ENCODE measurements around the gene STPG4.

The STPG4 gene

DNA sequence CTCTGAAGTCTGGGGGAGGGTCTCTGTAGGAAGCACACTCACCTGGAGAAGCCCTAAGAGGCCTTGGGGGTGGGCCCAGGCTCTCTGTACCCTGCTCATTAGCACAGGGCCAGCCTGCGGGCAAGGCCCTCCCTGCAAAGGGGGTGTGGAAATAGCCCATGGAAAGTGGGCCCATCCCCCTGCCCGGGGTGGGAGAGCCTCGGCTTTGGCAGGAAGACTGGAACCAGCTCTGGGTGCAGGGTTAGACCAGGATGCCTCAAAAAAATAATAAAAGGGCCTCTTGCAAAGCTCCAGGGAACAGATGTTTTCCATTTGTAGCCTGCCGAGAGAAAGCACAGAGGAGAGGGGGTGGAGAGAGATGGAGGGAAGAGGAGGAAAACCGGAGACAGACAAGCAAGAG is 98.7 kb downstream of the STPG4 start:
- H3K9ac ChIP-seq (ENCODE audit: low read length) = no peak overlapping the region
- no peaks in the 10 kb centered on the region for H3F3A ChIP-seq (ENCODE audit: insufficient read depth, low read length)
- no peaks in the 10 kb centered on the region for H3K79me2 ChIP-seq (ENCODE audit: low read length)
- H3K36me3 ChIP-seq (replicated peaks; ENCODE audit: insufficient read depth, low read length) = peaks cover 6% of the 10 kb centered on the region; the same call in 1 of the 2 replicates
- H3K9me3 ChIP-seq (replicated peaks; ENCODE audit: insufficient read depth, low read length) = no peaks in the 10 kb centered on the region
- no peak overlapping the region for H3K27ac ChIP-seq (ENCODE audit: low read length)
- H3K9me2 ChIP-seq (replicated peaks; ENCODE audit: insufficient read depth, low read length) = no peaks in the 10 kb centered on the region
- no peak overlapping the region for H3K4me2 ChIP-seq (ENCODE audit: low read depth, low read length)
- no peak for DNase-seq
- no peak for TF ChIP-seq EZH2phosphoT487 (IDR thresholded peaks at IDR 0.05; ENCODE audit: low read length)
- TF ChIP-seq EZH2 (optimal IDR thresholded peaks at IDR 0.05; ENCODE audit: low read depth, low read length) = no peak
- TF ChIP-seq, protein P1, sequence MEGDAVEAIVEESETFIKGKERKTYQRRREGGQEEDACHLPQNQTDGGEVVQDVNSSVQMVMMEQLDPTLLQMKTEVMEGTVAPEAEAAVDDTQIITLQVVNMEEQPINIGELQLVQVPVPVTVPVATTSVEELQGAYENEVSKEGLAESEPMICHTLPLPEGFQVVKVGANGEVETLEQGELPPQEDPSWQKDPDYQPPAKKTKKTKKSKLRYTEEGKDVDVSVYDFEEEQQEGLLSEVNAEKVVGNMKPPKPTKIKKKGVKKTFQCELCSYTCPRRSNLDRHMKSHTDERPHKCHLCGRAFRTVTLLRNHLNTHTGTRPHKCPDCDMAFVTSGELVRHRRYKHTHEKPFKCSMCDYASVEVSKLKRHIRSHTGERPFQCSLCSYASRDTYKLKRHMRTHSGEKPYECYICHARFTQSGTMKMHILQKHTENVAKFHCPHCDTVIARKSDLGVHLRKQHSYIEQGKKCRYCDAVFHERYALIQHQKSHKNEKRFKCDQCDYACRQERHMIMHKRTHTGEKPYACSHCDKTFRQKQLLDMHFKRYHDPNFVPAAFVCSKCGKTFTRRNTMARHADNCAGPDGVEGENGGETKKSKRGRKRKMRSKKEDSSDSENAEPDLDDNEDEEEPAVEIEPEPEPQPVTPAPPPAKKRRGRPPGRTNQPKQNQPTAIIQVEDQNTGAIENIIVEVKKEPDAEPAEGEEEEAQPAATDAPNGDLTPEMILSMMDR (IDR thresholded peaks at IDR 0.05; ENCODE audit: low read length) = no peak
- no peaks in the 10 kb centered on the region for H3K27me3 ChIP-seq (replicated peaks; ENCODE audit: insufficient read depth, low read length)
- H3K4me1 ChIP-seq (ENCODE audit: low read length) = no peaks in the 10 kb centered on the region
- H4K20me1 ChIP-seq (ENCODE audit: insufficient read depth, low read length) = no peaks in the 10 kb centered on the region
- H2AFZ ChIP-seq (ENCODE audit: low read length) = no peak overlapping the region
- H3K4me3 ChIP-seq (ENCODE audit: low read length) = no peak overlapping the region

DNA sequence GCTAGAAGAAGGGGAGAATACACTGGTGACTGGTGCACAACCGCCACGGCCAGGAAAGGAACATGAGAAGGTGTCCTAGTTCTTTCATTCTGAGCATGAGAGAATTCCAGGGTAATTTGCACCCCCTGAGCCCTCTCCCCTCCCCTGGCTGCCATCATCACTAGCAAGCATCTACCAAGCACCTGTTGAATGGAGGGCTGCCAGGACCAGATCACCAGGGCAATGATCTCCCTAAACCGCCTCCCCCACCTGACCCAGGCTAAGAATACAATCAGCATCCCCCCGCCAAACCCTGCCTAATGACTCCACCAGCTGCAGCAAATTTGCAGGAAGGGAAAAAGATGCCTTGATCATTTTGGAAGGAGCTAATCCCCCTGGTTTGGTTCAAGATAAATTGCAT is 100.2 kb downstream of the STPG4 start:
- no peak for DNase-seq
- no peak overlapping the region for H3K4me3 ChIP-seq (ENCODE audit: low read length)
- H3K9ac ChIP-seq (ENCODE audit: low read length) = no peak overlapping the region
- H4K20me1 ChIP-seq (ENCODE audit: insufficient read depth, low read length) = no peaks in the 10 kb centered on the region
- no peaks in the 10 kb centered on the region for H3K4me1 ChIP-seq (ENCODE audit: low read length)
- H3K4me2 ChIP-seq (ENCODE audit: low read depth, low read length) = no peak overlapping the region
- no peaks in the 10 kb centered on the region for H3K79me2 ChIP-seq (ENCODE audit: low read length)
- H3K9me3 ChIP-seq (replicated peaks; ENCODE audit: insufficient read depth, low read length) = no peaks in the 10 kb centered on the region
- no peaks in the 10 kb centered on the region for H3K9me2 ChIP-seq (replicated peaks; ENCODE audit: insufficient read depth, low read length)
- H3K27ac ChIP-seq (ENCODE audit: low read length) = no peak overlapping the region
- TF ChIP-seq EZH2phosphoT487 (IDR thresholded peaks at IDR 0.05; ENCODE audit: low read length) = no peak
- TF ChIP-seq, protein P1 (IDR thresholded peaks at IDR 0.05; ENCODE audit: low read length) = no peak
- TF ChIP-seq EZH2 (optimal IDR thresholded peaks at IDR 0.05; ENCODE audit: low read depth, low read length) = no peak
- H3K27me3 ChIP-seq (replicated peaks; ENCODE audit: insufficient read depth, low read length) = no peaks in the 10 kb centered on the region
- H2AFZ ChIP-seq (ENCODE audit: low read length) = no peak overlapping the region
- H3K36me3 ChIP-seq (replicated peaks; ENCODE audit: insufficient read depth, low read length) = peaks cover 4% of the 10 kb centered on the region; the same call in 1 of the 2 replicates
- no peaks in the 10 kb centered on the region for H3F3A ChIP-seq (ENCODE audit: insufficient read depth, low read length)

DNA sequence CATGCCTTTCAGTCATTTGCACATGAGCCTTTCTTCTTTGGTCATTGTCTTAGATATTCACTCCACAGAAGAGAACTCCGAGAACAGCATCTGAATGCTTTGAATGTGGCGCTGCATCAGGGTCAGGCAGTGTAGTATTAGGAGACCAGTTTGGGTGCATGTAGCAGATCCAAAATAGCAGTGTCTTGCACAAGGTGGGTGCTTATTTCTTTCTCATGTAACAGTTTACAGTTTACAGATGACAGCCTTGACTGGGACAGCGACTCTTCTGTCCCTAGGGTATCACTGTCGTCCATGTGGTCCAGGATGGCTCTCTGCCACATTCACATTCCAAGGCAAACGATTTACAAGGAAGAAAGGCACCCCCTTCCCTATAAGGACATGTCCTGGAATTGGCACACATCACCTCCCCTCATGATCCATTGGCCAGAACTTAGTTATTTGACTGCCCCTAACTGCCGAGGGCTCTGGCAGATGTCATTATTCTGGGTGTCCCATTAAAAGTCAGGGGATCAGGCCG is 101.0 kb downstream of the STPG4 start:
- no peak overlapping the region for H3K9ac ChIP-seq (ENCODE audit: low read length)
- no peaks in the 10 kb centered on the region for H3K79me2 ChIP-seq (ENCODE audit: low read length)
- peaks cover 7% of the 10 kb centered on the region; the same call in 1 of the 2 replicates for H3K36me3 ChIP-seq (replicated peaks; ENCODE audit: insufficient read depth, low read length)
- H3K27me3 ChIP-seq (replicated peaks; ENCODE audit: insufficient read depth, low read length) = no peaks in the 10 kb centered on the region
- no peaks in the 10 kb centered on the region for H3K9me3 ChIP-seq (replicated peaks; ENCODE audit: insufficient read depth, low read length)
- TF ChIP-seq, protein P1 (IDR thresholded peaks at IDR 0.05; ENCODE audit: low read length) = no peak
- no peak for TF ChIP-seq EZH2phosphoT487 (IDR thresholded peaks at IDR 0.05; ENCODE audit: low read length)
- no peaks in the 10 kb centered on the region for H3F3A ChIP-seq (ENCODE audit: insufficient read depth, low read length)
- DNase-seq = no peak
- no peak overlapping the region for H3K27ac ChIP-seq (ENCODE audit: low read length)
- H3K9me2 ChIP-seq (replicated peaks; ENCODE audit: insufficient read depth, low read length) = no peaks in the 10 kb centered on the region
- H3K4me2 ChIP-seq (ENCODE audit: low read depth, low read length) = no peak overlapping the region
- H4K20me1 ChIP-seq (ENCODE audit: insufficient read depth, low read length) = no peaks in the 10 kb centered on the region
- no peaks in the 10 kb centered on the region for H3K4me1 ChIP-seq (ENCODE audit: low read length)
- no peak overlapping the region for H2AFZ ChIP-seq (ENCODE audit: low read length)
- H3K4me3 ChIP-seq (ENCODE audit: low read length) = no peak overlapping the region

Measured in MM.1S (cell line).